HG03095 (cell line): ENCODE measurements around the gene CYP4A22.
"Not testable (repeated sequence)": the region's sequence is repeated elsewhere in the genome, so short reads cannot be mapped to it uniquely, and the experiment has no call there.

ENCODE experiments used
- ATAC-seq: cut with Tn5 transposase; IDR thresholded peaks from one replicate; pipeline ENCODE4 v1.9.1; 2021; ENCODE audit warnings: moderate library complexity; ENCODE audit not compliant: unreplicated experiment

Gene CYP4A22, protein sequence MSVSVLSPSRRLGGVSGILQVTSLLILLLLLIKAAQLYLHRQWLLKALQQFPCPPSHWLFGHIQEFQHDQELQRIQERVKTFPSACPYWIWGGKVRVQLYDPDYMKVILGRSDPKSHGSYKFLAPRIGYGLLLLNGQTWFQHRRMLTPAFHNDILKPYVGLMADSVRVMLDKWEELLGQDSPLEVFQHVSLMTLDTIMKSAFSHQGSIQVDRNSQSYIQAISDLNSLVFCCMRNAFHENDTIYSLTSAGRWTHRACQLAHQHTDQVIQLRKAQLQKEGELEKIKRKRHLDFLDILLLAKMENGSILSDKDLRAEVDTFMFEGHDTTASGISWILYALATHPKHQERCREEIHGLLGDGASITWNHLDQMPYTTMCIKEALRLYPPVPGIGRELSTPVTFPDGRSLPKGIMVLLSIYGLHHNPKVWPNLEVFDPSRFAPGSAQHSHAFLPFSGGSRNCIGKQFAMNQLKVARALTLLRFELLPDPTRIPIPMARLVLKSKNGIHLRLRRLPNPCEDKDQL

DNA sequence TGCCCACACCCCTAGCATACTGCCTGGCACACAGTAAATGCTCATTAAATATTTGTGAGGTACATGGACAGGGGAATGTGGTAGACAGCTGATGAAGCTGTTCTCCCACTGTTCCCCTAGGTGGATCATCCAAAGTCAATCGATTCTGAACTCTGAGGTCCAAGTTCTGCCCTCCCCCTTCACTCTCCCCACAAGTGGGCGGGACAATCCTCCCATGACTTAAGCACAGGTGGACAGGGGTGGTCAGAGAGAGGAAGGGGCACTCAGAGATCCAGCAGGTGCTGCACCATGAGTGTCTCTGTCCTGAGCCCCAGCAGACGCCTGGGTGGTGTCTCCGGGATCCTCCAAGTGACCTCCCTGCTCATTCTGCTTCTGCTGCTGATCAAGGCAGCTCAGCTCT lies at the start of gene CYP4A22:
CYP4A22 (plus strand) TSS at position 244 of the 400 bp plus-strand sequence; CDS start at position 289, 45 bp downstream.
- no peak for ATAC-seq

DNA sequence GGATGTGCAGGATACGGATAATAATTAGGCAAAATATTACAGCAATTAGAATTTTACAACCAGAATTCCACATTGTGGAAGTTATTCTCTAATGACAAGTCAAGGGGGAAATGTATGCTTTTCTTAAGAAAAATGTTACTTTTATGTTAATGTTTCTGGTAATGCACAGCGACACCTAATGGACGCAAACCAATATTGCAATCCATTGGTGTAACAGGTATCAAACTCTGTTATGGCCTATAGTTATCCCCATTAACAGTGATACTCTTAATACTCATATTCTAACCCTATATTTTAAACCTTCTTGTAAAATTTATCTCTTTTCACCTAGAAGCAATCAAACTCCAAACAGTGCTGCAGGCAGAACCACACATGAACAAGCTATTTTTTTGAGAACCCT lies 47.9 kb upstream of the CYP4A22 start:
- ATAC-seq = not testable (repeated sequence)

DNA sequence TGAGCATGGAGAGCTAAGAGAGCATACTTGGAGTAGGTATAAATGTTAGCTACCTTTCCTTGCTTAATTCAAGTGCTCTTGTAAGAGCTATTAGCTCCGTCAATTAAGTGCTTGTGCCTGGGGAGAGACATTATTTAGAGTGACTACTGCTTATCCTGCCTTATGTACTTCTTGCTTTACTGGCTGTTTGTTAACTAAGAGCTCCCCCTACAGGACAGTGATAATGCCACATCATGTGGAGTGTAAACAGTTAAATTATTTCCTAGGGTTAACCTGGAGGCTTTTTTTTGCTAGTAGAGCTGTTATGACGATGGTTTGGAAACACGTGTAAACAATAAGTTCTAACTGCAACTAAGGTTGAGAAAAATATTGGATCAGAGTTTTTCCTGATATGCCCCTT lies 45.8 kb upstream of the CYP4A22 start:
- ATAC-seq = not testable (repeated sequence)

DNA sequence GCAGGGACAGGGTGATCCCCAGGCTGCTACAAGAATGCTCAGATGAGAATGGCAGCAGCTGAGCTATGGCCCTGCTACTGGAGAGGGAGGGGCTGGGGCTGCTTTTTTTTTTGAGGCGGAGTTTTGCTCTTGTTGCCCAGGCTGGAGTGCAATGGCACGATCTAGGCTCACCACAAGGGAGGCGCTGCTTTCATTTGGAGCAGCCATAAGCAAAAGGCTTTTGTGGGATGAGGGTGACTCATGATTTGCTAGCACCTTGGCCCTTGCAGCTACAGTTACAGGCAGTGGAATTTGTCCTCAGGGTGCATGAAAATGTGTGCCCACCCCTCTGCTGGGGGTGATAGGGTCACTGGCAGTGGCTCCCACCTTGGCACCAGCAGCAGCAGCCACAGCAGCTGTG lies 32.4 kb upstream of the CYP4A22 start:
- no peak for ATAC-seq

DNA sequence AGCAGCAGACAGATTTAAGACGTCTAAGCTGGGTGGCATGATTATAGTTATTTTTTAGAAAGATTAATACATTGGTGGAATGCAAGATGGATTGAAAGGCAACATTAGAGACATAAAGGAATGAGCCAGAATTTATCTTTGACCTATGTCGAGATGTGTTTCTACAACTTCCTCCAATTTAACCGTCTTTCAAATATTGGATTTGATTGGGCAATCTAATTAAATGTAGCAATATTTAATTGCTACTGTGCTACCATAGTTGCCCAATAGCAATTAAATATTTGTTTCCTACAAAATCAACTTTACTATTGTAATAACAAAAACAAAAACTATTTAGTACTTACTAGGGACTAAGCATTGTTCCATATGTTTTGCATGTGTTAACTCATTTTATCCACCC lies 30.4 kb upstream of the CYP4A22 start:
- no peak for ATAC-seq

DNA sequence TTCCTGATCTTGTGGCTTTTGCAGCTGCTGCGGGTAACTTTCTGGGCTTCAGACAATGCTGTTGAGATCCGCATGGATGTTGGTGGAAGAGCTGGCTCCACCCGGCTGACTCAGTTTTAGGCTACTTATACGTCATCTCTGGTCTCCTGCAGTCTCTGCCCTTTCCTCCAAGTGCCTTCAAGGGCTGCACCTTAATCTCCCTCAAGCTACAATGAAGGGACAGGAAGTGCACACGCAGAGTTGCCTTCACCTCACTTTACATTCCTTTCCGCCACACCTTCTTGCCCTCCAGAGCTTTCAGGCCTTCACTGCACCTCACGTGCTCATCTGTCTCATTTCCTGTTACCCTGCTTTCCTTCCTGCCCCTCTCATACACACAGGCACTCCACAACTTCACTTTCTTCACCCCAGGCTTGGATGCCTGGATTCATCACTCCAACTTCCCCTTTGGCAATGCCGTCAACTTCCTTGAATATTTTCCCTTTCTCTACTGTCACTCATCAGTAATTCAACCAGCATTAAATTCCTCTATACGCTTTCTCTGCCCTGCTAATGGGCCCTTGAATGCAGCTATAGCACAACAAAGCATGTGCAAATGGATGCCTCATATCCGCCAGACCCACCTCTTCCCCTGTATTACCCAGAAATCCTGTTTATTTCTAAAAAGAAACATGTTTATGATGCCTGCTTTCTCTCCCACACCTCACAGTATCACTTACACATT lies 29.2 kb upstream of the CYP4A22 start:
- ATAC-seq = not testable (repeated sequence)

DNA sequence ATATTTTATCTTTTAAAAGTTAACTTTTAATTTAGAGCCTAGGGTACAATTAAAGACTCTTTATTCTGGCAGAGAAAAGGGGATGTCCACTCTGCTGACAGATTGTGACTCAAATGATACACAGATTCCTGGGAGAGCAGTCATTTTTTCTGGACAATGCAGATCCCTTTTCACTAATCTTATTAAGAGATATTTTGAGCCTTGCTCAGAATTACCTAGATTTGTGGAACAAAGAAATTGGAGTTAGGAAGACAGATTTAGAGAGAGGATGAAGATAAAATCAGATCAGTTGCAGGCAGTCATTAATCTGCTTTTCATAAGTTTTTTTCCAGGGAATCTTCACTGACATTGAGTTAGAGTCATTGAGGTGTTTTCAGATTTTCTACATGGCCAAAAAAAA lies 27.8 kb upstream of the CYP4A22 start:
- ATAC-seq = not testable (repeated sequence)

DNA sequence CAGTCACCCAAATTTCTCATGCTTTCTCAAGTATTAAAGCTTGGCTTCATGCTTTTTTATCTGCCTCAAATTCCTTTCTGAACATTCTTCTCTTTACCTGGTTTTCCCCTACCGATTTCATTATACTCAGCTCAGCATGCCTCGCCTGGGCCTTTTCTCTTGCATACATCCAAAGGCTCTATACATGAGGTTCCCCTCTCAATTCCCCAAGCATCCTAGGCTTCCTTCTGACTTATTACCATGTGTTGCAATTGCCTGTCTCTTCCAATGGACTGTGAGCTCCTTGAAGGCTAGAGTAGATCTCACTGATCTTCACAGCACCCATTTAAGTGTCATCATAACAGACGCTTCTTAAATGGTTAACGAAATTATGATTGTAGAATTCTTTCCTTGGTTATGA lies 24.1 kb upstream of the CYP4A22 start:
- ATAC-seq = no peak

DNA sequence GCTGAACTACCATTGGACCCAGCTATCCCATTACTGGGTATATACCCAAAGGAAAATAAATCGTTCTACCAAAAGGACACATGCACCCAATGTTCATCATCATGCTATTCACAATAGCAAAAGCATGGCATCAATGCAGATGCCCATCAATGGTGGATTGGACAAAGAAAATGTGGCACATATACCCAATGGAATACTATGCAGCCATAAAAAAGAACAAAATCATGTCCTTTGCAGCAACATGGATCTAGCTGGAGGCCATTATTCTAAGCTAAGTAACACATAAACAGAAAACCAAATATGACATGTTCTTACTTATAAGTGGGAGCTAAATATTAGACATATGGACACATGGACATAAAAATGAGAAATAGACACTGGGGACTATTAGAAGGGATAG lies 16.2 kb upstream of the CYP4A22 start:
- not testable (repeated sequence) for ATAC-seq

DNA sequence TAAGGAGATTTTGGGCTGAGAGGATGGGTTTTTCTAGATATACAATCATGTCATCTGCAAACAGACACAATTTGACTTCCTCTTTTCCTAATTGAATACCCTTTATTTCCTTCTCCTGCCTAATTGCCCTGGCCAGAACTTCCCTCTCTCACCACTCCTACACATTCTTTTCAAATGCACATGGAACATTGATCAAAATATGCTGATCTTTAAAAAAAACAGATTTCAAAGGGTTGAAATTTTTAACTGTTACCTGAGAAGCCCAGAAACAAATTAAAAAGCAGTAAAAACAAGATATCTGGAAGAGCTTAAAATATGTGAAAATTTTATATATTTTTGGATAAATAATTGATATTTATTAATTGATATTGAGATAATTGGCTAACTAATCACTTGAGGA lies 12.4 kb upstream of the CYP4A22 start:
- ATAC-seq = not testable (repeated sequence)

DNA sequence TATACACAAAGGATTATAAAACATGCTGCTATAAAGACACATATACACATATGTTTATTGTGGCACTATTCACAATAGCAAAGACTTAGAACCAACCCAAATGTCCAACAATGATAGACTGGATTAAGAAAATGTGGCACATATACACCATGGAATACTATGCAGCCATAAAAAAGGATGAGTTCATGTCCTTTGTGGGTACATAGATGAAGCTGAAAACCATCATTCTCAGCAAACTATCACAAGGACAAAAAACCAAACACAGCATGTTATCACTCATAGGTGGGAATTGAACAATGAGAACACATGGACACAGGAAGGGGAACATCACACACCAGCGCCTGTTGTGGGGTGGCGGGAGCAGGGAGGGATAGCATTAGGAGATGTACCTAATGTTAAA lies 10.2 kb upstream of the CYP4A22 start:
- ATAC-seq = not testable (repeated sequence)

DNA sequence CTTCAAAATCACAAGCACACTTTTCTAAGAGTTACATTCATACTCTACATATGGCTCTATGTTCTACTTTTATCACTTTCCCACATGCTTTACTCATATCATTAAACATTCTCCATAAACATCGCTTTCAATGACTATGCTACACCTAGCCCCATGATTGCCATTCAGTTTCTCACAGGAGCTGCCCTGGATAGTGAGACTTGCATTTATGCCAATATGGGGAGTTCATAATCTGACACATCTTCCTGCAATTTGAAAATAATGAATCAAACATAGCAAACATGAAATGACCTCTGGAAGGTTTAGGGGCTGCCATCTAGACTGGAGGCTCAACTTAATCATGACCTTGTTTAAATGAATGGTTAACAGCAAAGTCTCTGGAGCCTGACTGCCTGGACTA lies 9.0 kb upstream of the CYP4A22 start:
- ATAC-seq = no peak

DNA sequence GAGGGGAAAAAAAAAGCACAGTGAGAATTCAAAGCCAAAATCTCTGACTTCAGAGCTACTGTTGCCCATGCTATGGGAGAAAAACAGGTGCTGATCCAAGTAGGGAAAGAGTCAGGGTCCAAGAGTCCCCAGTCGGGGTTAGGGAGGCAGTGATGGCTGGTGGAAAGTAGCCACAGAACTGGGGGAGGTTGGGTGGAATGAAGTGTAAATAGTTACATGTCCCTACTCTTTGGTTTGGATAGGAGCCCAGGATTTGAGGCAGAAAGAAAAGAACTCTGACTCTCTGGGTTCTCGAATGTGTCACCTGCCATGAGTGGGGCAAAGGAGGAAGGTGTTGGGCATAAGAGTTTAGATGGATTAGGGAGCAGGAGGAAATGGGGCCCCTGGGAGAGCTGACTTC lies 8.4 kb upstream of the CYP4A22 start:
- ATAC-seq = not testable (repeated sequence)

DNA sequence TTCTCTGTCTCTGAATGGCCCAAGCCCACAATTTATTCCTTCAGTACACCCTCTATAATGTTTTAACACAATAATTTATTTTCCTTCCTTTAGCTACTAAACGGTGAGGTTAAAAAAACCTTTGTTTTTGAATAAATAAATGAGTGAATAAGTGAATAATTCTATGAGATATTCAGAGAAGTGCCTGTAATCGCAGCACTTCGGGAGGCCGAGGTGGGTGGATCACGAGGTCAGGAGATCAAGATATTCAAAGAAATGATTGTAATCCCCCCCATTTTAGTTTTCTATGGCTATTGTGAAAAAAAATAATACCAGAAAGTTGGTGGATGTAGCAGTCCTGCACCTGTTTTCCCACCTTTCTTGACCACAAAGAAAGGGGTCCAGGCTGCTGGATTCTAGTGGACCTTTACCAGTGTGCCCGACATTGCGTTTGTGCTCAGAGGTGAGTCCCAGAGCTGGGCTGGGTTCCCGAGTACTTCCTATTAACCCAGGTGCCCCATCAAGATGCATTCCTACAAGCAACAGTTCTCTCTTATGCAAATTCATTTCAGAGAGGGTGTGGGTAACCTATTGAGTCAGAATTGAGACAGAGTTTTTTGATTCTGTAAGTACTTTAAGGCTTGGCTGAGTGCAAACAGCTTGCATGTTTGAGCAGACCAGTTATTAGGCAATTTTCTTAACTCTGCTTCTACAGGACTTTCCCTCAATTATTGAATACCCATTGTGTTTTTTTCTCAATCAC lies 7.6 kb upstream of the CYP4A22 start:
- not testable (repeated sequence) for ATAC-seq

DNA sequence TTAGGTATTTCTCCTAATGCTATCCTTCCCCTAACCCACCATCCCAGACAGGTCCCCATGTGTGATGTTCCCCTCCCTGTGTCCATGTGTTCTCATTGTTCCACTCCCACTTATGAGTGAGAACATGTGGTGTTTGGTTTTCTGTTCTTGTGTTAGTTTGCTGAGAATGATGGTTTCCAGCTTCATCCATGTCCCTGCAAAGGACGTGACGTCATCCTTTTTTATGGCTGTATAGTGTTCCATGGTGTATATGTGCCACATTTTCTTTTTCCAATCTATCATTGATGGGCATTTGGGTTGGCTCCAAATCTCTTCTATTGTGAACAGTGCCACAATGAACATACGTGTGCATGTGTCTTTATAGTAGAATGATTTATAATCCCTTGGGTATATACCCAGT lies 4.6 kb upstream of the CYP4A22 start:
- not testable (repeated sequence) for ATAC-seq

DNA sequence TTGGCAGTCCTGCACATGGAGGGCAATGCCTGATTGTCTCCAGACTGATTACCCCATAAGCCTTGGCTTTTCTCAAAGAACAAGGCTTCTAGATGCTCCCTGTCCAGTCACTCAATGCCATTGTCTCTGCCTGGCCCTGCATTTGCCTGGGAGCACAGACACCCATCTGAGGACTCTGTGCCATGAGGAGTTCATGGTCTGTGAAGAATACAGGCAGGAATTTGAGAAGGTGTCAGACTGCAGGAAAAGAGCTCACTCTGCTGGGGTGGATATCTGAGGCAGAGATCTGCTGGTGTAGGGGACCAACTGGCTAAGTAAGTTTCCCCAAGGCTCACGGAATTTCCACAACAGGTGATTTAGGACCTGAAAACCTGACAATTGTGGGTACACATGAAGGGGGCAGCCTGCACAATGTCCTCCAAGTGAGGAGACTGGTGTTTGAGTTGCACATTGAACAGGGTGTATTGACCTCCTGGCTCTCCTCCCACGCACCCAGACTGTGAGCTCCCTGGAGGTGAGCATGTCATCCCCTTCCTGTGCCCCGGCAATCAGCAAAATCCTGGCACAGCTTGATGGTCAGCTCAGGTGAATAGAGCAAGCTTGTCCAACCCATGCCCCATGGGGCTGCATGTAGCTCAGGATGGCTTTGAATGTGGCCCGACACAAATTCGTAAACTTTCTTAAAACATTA lies 829 bp downstream of the CYP4A22 start:
- no peak for ATAC-seq

DNA sequence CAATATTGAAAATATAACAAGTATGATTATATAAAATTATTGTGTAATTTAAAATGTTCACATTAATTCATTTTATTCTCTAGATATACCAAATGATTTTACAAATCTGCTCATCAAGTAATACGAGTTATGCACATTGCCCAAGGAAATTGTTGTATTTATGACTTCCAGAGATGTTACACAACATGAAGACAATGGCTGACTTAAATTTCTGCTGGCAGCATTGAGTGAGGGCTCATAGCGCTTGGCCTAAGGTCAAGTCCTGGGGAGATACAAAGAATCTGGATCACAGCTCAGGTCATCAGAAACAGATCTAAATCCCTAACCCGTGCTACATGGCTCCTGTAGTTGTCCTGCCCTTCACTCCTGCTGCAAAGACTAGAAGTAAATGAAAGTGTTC lies 3.1 kb downstream of the CYP4A22 start:
- not testable (repeated sequence) for ATAC-seq

DNA sequence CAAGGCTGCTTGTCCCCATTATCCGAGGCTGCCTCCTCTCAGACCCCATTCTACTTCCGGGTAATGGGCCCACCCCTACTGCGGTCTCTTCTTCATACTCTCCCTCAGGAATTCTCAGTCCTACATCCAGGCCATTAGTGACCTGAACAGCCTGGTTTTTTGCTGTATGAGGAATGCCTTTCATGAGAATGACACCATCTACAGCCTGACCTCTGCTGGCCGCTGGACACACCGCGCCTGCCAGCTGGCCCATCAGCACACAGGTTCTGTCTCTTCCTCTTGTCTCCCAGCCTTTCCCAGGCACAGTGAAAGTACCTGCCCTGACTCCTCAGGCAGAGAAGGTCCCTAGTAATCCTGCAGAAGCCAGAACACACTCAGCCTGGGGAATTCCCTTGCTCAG lies 6.4 kb downstream of the CYP4A22 start:
- ATAC-seq = not testable (repeated sequence)

DNA sequence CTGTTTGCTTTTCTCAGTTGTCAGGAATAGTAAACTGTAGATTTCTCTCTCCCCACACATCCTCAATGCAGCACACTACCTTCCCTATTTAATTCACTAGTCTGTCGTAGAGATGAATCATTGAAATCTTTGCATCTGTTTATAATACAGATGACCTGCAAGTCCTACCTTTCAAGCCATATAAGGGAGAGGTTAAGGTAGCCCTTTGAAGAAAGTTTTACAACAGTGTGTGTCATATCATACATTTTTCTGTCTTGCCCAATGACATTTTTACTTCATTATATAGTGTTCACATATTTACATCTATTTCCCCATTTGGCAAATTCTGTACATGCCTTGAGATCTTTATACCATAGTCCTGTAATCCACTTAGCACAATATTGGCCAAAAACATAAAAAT lies 9.3 kb downstream of the CYP4A22 start:
- not testable (repeated sequence) for ATAC-seq

DNA sequence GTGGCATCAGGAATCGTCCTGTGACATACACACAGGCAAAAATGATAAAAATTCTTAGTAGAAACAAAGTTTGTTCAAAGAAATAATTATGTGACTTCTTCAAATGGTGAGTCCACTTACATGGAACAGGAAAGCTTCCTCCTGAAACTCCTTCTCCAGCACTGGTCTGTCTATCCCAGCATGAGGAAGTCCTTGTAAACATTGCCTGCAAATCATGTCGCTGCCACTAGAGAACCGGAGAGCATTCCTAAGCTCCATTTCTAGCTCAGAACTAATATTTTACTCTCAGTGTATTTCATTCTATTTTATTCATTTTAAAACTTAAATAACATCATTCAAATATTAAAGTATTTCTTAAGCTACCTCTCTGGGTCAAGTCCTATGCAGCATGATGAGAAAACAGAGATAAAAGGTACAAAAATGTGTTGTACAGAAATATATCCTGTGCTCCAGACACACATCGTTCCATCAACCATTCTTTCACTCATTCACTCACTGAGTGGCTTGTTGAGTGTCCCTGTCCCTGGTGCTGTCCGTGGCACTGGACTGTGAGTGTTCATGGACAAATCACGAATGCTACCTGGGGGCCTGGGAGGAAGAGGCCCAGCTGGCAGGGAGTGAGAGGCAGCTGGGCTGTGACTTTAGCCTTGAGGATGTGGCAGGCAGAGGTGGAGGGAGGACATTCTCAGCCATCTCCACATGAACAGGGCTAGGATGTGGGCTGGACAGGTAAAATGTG lies 10.0 kb downstream of the CYP4A22 start:
- no peak for ATAC-seq
